PC-3 (cell line): ENCODE data around the gene CAPN8. TPM values are rescaled to one million over a fixed set of nuclear protein-coding genes. Genes with fewer than 3 reads are reported as not detected.

Source experiments
- ATAC-seq: fragments of 200-7000 bp; cut with Tn5 transposase; 2 replicates; pipeline ENCODE4 v1.9.1; 2020; ENCODE audit warnings: mild to moderate bottlenecking, moderate library complexity
- BruUV-seq: library from RNA; stranded (reverse); fragments of 400-500 nt; replicated peaks from 2 replicates; lab custom pipeline; 2021; lab: Mats Ljungman, UMichigan
- CTCF ChIA-PET: fragments of 300-600 bp; sonication (Branson Sonifier 250); formaldehyde crosslinking; loops from one replicate; lab custom pipeline; 2022; ENCODE audit warnings: antibody characterized with exemption; lab: Charles Lee
- POLR2A ChIA-PET: fragments of 300-600 bp; sonication (Branson Sonifier 250); formaldehyde crosslinking; loops from one replicate; lab custom pipeline; 2022; ENCODE audit warnings: antibody characterized with exemption; ENCODE audit not compliant: unreplicated experiment; lab: Charles Lee
- DNase-seq: peaks from one replicate; pipeline ENCODE4 v3.0.0-alpha.2; 2015
- H2AFZ ChIP-seq: fragments of 300-600 bp; sonication (generic); 2 replicates; pipeline ENCODE4 v1.6.0; 2016; ENCODE audit warnings: antibody characterized with exemption, low read length
- H3F3A ChIP-seq: fragments of 300-600 bp; sonication (generic); one replicate; pipeline ENCODE4 v1.6.0; 2017; ENCODE audit warnings: antibody characterized with exemption, low read length, control low read depth, mild to moderate bottlenecking; ENCODE audit not compliant: unreplicated experiment
- H3K27ac ChIP-seq: fragments of 300-600 bp; sonication (generic); 2 replicates; pipeline ENCODE4 v1.5.1; 2016; ENCODE audit warnings: mild to moderate bottlenecking, low read length
- H3K27me3 ChIP-seq: fragments of 300-600 bp; sonication (generic); 2 replicates; pipeline ENCODE4 v1.6.1; 2016; ENCODE audit warnings: low read length, mixed read lengths
- H3K36me3 ChIP-seq: fragments of 300-600 bp; sonication (generic); 2 replicates; pipeline ENCODE4 v1.6.1; 2016; ENCODE audit warnings: low read depth, mixed run types, low read length, mixed read lengths
- H3K4me1 ChIP-seq: fragments of 300-600 bp; sonication (generic); 2 replicates; pipeline ENCODE4 v1.5.1; 2016; ENCODE audit warnings: low read length; ENCODE audit not compliant: insufficient read depth
- H3K4me2 ChIP-seq: fragments of 300-600 bp; sonication (generic); 2 replicates; pipeline ENCODE4 v1.6.0; 2016; ENCODE audit warnings: low read length
- H3K4me3 ChIP-seq: fragments of 300-600 bp; sonication (generic); 2 replicates; pipeline ENCODE4 v1.5.1; 2016; ENCODE audit warnings: mild to moderate bottlenecking, low read length, mixed read lengths
- H3K79me2 ChIP-seq: fragments of 300-600 bp; sonication (generic); 2 replicates; pipeline ENCODE4 v1.6.1; 2017; ENCODE audit warnings: low read length, mixed read lengths
- H3K9ac ChIP-seq: fragments of 300-600 bp; sonication (generic); 2 replicates; pipeline ENCODE4 v1.6.0; 2016; ENCODE audit warnings: mild to moderate bottlenecking, low read length
- H3K9me2 ChIP-seq: fragments of 300-600 bp; sonication (generic); replicated peaks from 2 replicates; pipeline ENCODE4 v1.6.1; 2016; ENCODE audit warnings: mixed run types, low read length, mixed read lengths
- H3K9me3 ChIP-seq: fragments of 300-600 bp; sonication (generic); 2 replicates; pipeline ENCODE4 v1.6.1; 2016; ENCODE audit warnings: low read length, mixed read lengths
- H4K20me1 ChIP-seq: fragments of 300-600 bp; sonication (generic); 2 replicates; pipeline ENCODE4 v1.6.1; 2016; ENCODE audit warnings: low read length, mixed read lengths
- CTCF ChIP-seq: fragments of 300-600 bp; sonication (generic); conservative IDR thresholded peaks from 2 replicates; pipeline ENCODE4 v1.5.1; 2017; ENCODE audit warnings: antibody characterized with exemption, low read depth, mild to moderate bottlenecking, low read length
- EZH2 ChIP-seq: fragments of 300-600 bp; sonication (generic); IDR thresholded peaks from one replicate; pipeline ENCODE4 v1.6.1; 2017; ENCODE audit warnings: antibody characterized with exemption, mild to moderate bottlenecking, low read length; ENCODE audit not compliant: unreplicated experiment
- EZH2phosphoT487 ChIP-seq: fragments of 300-600 bp; sonication (generic); IDR thresholded peaks from 2 replicates; pipeline ENCODE4 v1.6.1; 2018; ENCODE audit warnings: mild to moderate bottlenecking, antibody characterized with exemption, low read length, borderline replicate concordance
- intact Hi-C: fragments of 100-400 bp; cut with micrococcal nuclease; formaldehyde crosslinking; loops from 2 replicates; pipeline ENCODE4 v1.9.0; 2023
- total RNA-seq: library from RNA; depleted of rRNA; stranded (reverse); fragments of >200 nt; gene quantifications from 2 replicates; pipeline ENCODE4 v1.2.3, GENCODE V29; 2014

CAPN8 gene
- total RNA-seq, 1 experiment from 2014 or later, result 5.9 TPM

- no peak overlapping the region for H2AFZ ChIP-seq
- no peaks in the 10 kb centered on the region for H3K9me2 ChIP-seq
- intact Hi-C loops, result no loop called here
- no peaks in the 10 kb centered on the region for H3K36me3 ChIP-seq
- H3K4me3 ChIP-seq, result no peak overlapping the region
- peak; percentile 9 for DNase-seq
- no peaks in the 10 kb centered on the region for H3K9me3 ChIP-seq
- H3K4me2 ChIP-seq, result no peak overlapping the region
- ATAC-seq, result no peak
- no peak overlapping the region for H3K9ac ChIP-seq
- H3K27me3 ChIP-seq, result 0 out of 2 replicates have a peak, but pooled peaks cover 8% of the 10 kb centered on the region
- H3K79me2 ChIP-seq, result no peaks in the 10 kb centered on the region
- no peak overlapping the region for H3K27ac ChIP-seq
- H3F3A ChIP-seq, result no peaks in the 10 kb centered on the region
- H4K20me1 ChIP-seq, result no peaks in the 10 kb centered on the region
- POLR2A ChIA-PET, result no interaction called here
- CTCF ChIA-PET, result no interaction called here
- no peak for TF ChIP-seq EZH2phosphoT487
- peak; percentile 23; the same call in 1 of the 2 replicates for TF ChIP-seq CTCF
- no TSS peak for BruUV-seq
- no peaks in the 10 kb centered on the region for H3K4me1 ChIP-seq
Observed at GRCh38 chr1:223535319-223535718, 130.2 kb downstream of the CAPN8 start.

- CTCF ChIA-PET, result no interaction called here
- BruUV-seq, result no TSS peak
- POLR2A ChIA-PET, result interaction anchor here (0.6 kb wide), 1 partner anchor 174 kb away, joined by 3 read pairs; no protein-coding TSS in a partner anchor
Observed at GRCh38 chr1:223534677-223535076, 130.8 kb downstream of the CAPN8 start.

GRCh38 chr1:223533708-223534107 is 131.8 kb downstream of the CAPN8 start:
- Histone ChIP-seq H3K79me2 (no peaks in the 10 kb centered on the region), H3K4me2 (no peak overlapping the region), H3K4me1 (no peaks in the 10 kb centered on the region), H3K27ac (no peak overlapping the region), H3F3A (no peaks in the 10 kb centered on the region), H4K20me1 (no peaks in the 10 kb centered on the region), H3K9me3 (no peaks in the 10 kb centered on the region), H2AFZ (no peak overlapping the region), H3K9me2 (no peaks in the 10 kb centered on the region), H3K9ac (no peak overlapping the region), H3K4me3 (no peak overlapping the region), H3K36me3 (no peaks in the 10 kb centered on the region), H3K27me3 (0 out of 2 replicates have a peak, but pooled peaks cover 8% of the 10 kb centered on the region)
- ChIA-PET POLR2A (no interaction called here), CTCF (no interaction called here)
- intact Hi-C loops, result no loop called here
- DNase-seq (no peak), ATAC-seq (no peak)
- TF ChIP-seq EZH2 (no peak), CTCF (no peak), EZH2phosphoT487 (no peak)
- BruUV-seq, result no TSS peak

More at GRCh38 chr1:223534677-223535076, 130.8 kb downstream of the CAPN8 start:
- DNase-seq, result no peak
- TF ChIP-seq EZH2, result no peak
- TF ChIP-seq EZH2phosphoT487, result no peak
- no peak for TF ChIP-seq CTCF
- Histone ChIP-seq H3K9me3 (no peaks in the 10 kb centered on the region), H4K20me1 (no peaks in the 10 kb centered on the region), H3K27ac (no peak overlapping the region), H3K4me3 (no peak overlapping the region), H3F3A (no peaks in the 10 kb centered on the region), H3K79me2 (no peaks in the 10 kb centered on the region), H3K27me3 (0 out of 2 replicates have a peak, but pooled peaks cover 8% of the 10 kb centered on the region), H2AFZ (no peak overlapping the region), H3K9ac (no peak overlapping the region), H3K36me3 (no peaks in the 10 kb centered on the region), H3K4me1 (no peaks in the 10 kb centered on the region), H3K4me2 (no peak overlapping the region), H3K9me2 (no peaks in the 10 kb centered on the region)
- intact Hi-C loops, result no loop called here
- ATAC-seq, result no peak
